GM19023 (cell line): ENCODE measurements around the gene MRPS23.
A peak's percentile ranks its signal among the peaks of the same experiment; 100 is the strongest.
"Not testable (repeated sequence)": the region's sequence is repeated elsewhere in the genome, so short reads cannot be mapped to it uniquely, and the experiment has no call there.

Source experiments
- ATAC-seq: cut with Tn5 transposase; IDR thresholded peaks from one replicate; pipeline ENCODE4 v1.9.1; 2021; ENCODE audit warnings: mild to moderate bottlenecking, moderate library complexity; ENCODE audit not compliant: unreplicated experiment

The MRPS23 gene

DNA sequence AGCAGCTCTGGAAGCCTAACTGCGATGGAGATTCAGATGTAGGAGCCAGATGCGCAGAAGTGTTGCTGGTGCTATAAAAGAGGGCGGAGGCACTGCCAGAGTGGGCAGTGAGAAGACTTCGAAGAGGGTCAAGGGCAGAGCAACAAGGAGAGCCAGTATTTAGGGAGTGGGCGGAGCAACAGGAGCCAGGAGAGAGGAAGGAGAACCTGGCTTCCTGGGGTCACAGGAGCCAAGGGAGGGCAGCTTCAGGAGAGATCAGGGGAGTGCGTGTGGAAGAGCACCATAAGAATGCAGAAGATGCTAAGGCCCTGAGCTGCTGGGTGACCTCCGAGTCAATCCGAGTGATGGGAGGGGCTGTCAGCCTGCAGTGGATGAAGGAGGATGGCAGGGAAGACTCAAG is 14.4 kb upstream of the MRPS23 start:
- no peak for ATAC-seq

DNA sequence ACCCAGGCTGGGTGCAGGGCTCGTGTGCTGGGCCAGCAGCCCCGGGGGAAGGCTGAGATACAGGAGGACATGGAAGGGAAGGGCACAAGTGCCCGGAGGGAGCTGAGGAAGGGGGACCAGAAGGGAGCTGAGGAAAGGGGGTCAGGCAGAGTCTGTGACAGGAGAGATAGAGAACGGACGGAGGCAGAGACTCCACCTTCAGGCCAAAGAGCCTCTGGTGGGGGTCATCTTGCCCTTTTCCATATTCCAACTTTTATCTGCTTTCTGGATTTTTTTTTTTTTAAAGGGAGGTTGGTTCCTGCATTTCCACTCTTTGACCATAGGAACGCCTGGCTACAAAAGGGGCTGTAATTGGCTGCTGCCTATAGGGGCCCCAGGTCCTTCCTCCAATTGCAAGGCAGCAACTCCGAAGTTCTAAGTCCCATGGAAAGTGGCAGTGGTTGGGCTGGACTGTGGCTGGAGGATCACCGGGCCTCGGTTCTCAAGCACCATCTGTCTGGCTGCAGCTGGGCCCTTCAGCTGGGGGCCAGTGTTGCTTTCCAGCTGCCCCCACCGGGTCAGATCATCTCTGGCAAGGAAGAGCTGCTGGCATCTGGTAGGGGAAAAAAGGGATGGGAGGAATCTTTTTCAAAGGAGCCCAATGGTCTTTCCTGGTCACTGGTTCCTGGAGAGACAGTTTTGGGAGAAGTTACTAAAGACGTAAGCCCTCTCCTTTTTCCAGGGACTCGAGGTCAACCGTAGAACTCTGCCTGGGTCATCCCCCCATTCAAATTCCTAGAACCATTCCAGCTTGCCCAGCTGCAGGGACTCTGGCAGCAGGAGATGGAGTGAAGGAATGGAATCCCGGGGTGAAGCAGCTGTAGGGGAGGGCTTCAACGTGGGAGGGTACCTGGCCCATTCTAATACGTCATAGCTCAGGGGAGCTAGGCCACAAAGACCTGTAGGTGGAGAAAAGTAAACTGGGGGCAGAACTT is 13.1 kb upstream of the MRPS23 start:
- no peak for ATAC-seq

GRCh38 chr17:57861790-57862693 is 12.2 kb upstream of the MRPS23 start:
- ATAC-seq, result no peak

DNA sequence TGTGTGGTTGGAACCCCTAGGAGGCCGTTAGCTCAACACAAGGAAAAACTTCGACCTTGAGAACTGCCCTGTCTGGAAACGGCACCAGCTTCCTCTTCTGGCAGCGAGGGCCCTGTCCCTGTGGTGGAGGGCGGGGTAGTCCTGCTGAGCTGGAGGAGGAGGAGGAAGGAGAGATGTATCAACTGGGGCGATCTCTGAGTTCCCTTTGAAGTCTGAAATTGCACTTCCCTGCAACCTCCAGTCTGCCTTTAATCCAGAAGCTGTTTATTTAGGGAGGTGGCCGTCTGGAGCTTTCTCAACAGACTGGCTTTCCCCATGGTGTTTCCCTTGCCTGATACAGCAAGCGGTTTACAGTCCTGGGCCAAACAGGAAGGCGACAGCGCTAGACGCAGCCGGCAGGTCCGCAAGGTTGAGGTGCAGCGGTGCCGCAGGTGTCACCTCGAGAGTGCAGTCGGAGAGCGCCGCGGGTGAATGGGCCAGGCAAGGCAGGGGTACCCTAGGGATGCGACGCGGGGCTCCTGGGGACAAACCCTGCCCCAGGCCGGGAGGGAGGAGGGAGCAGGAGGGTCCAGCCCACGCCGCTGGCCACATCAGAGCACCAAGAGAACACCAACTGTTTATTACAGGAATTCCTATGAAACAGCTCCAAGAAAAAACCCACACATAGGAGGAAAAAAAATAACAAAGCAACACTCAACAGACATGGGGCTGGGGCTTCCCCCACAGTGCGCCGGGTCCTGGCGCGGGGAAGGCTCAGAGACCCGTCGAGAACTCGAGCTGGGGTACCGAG is 11.4 kb upstream of the MRPS23 start:
- ATAC-seq, result no peak

DNA sequence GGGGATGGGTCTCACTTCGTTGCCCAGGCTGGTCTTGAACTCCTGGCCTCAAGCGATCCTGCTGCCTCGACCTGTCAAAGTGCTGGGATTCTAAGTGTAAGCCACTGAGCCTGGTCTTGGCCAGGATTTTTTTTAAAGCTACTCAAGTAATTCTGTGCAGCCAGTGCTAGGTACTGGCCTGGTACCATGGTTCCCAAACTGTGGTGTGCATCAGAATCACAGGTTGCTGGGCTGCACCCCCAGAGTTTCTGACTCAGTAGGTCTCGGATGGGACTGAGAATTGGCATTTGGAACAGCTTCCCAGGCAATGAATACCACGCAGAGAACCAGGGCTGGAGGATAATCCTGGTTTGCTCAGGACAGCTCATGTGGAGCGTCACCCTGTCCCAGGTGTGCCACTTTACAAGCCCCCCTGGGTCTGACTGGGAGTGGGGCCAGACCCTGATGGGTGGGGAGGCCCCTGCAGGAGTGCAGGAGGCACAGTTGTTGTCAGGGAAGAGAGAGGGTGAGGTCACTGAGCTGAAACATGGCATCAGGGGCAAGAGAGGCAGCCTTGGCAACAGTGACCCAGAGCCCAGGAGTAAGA is 10.7 kb upstream of the MRPS23 start:
- no peak for ATAC-seq

GRCh38 chr17:57859601-57860413 is 10.0 kb upstream of the MRPS23 start:
- no peak for ATAC-seq

GRCh38 chr17:57858838-57859237 is 9.0 kb upstream of the MRPS23 start:
- no peak for ATAC-seq

DNA sequence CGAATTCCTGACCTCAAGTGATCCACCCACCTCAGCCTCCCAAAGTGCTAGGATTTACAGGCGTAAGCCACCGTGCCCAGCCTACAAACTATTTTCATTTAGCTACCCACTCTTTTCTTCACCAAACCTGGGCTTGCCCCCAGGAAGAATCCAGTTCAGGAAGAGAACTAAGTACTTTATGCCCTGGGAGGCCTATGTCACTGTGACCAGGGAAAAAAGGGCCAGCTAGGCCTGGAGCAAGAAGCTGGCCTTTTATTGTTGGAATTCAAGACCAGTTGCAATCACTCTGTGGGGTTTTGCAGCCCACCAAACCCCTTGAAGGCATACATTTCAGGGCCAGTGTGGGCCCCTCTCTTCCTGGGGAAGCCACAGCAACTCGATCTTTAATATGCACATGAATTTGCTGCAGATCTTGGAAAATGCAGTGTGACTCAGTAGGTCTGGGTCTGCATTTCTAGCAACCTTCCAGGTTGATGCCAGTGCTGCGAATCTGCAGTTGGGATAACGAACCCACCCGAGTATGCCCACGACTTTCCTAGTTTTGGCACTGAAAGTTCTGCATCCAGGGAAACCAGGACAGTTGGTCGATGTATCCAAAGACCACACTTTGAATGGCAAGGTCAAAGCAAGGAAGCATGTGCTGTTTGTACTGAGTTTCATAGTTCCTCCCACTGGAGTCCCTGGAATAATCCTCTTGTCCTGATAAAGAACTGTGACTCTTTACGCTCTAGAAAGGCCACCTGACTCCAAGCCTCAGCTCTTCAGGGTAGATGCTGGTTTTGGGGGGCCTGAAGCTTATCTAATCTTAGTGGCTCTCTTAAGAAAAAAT is 7.2 kb upstream of the MRPS23 start:
- ATAC-seq, result no peak

DNA sequence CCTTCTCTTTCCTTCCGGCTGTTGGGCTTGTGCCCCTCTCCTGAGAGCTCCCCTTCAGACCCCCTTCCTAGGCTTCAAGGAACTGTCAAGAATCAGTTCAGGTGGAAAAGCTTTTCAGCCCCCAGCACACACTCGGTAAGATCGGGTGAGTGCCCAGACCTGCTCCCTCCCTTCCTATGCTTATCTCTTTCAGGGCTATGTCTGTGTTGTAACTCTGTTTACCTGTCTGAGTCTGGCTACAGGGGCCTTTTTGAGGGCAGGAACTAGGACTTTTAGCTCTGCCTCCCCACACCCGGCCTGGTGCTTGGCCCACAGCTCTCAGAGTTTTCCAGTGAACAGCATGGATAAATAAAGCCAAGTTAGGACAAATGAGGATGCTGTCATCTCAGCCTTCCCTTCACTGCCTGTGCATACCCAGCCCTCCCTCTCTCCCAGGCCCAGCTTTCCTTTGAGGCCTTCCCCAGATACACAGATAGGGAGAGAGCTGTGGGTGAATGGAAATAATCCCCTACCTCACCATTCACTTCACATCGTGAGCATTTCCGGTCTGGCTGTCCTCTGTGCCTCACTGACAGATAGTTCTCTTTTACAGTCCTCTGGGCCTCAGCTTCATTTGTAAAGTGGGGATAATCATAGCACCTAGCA is 5.7 kb upstream of the MRPS23 start:
- ATAC-seq, result no peak

DNA sequence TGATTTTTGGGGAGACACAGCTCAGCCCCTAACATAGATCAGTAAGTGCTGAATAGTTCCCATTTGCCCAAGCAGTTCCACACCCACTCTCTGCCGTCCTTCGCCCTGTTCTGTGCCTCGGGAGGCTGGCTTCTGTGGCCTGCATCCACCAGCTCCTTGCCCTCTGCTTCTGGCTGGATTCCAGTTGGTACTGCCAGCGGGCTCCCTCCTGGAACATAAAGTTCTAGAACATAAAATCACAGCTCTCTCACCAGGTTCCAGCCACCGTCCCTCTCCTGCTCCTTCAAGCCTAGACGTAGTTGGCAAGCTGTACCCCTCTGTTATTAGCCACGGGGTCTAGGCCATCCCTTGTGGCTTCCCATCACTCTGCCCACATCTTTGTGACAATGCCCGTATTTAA is 3.9 kb upstream of the MRPS23 start:
- ATAC-seq, result no peak

GRCh38 chr17:57852955-57853328 is 3.1 kb upstream of the MRPS23 start:
- no peak for ATAC-seq

GRCh38 chr17:57852092-57852954 is 2.5 kb upstream of the MRPS23 start:
- ATAC-seq, result no peak

DNA sequence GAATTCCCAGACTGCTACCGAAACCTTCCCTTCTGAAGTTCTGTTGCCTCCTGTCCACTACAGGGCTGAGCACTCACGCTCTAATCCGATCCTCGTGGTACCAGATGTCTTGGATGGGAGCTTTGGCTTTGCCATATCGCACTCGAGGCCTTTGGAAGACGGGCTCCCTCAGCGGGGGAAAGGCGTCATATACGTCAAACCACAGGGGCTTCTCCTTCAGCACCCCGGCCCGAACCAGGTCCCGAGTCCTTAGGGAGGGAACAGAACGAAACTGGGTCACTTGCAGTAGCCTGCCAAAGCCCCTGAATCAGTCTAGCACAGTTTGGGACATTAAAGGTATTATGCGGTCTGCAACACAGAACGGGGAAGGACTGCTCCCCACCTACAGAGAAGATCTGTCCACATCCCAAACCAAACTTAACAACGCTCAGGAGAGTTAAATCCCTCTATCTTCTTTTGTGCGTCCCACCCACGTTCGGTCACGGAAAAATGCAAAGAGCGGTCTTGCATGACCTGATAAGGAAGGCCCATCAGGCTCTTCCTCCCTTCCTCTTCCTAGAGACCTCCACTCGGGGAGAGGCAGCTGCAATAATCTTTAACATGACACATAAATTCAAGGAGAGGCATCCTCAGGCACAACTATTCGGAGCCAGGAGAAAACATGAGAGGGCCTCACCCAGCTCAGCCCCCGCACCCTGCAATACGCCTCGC is 526 bp downstream of the MRPS23 start:
- peak; percentile 34 for ATAC-seq

DNA sequence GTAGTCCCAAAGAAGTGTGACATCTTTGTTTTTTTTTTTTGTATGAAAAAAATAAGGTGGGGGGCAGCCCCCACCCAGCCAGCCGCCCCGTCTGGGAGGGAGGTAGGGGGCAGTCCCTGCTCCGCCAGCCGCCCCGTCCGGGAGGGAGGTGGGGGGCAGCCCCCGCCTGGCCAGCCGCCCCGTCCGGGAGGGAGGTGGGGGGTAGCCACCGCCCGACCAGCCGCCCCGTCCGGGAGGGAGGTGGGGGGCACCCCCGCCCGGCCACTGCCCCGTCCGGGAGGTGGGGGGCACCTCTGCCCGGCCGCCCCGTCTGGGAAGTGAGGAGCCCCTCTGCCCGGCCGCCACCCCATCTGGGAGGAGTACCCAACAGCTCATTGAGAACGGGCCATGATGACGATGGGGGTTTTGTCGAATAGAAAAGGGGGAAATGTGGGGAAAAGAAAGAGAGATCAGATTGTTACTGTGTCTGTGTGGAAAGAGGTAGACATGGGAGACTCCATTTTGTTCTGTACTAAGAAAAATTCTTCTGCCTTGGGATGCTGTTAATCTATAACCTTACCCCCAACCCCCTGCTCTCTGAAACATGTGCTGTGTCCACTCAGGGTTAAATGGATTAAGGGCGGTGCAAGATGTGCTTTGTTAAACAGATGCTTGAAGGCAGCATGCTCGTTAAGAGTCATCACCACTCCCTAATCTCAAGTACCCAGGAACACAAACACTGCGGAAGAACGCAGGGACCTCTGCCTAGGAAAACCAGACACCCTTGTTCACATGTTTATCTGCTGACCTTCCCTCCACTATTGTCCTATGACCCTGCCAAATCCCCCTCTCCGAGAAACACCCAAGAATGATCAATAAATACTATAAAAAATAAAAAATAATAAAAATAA is 3.5 kb downstream of the MRPS23 start:
- ATAC-seq, result not testable (repeated sequence)

GRCh38 chr17:57842280-57842679 is 7.6 kb downstream of the MRPS23 start:
- no peak for ATAC-seq

DNA sequence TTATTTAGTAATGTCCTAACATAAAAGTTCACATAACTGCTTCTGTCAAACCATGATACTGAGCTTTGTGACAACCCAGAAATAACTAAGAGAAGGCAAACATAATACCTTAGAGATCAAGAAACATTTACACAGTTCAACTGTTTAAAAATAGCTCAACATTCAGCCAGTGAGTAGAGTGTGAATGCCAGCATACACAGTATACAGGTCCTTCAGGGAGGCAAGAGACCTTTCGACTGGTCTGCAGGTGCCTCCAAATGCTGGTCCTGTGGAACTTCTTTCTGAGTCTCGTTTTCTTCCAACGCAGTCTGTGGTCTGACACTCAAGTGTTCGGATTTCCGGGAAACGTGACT is 10.3 kb downstream of the MRPS23 start:
- no peak for ATAC-seq
